HUDEP-2 (cell line): ENCODE data around the gene WAC.

Experiments used
- DNase-seq, 76 experiments: peaks; one replicate each; lab custom pipeline; 2025; ENCODE audit not compliant: unreplicated experiment in 76 of 76; lab: John Stamatoyannopoulos, UW

Gene WAC

DNA sequence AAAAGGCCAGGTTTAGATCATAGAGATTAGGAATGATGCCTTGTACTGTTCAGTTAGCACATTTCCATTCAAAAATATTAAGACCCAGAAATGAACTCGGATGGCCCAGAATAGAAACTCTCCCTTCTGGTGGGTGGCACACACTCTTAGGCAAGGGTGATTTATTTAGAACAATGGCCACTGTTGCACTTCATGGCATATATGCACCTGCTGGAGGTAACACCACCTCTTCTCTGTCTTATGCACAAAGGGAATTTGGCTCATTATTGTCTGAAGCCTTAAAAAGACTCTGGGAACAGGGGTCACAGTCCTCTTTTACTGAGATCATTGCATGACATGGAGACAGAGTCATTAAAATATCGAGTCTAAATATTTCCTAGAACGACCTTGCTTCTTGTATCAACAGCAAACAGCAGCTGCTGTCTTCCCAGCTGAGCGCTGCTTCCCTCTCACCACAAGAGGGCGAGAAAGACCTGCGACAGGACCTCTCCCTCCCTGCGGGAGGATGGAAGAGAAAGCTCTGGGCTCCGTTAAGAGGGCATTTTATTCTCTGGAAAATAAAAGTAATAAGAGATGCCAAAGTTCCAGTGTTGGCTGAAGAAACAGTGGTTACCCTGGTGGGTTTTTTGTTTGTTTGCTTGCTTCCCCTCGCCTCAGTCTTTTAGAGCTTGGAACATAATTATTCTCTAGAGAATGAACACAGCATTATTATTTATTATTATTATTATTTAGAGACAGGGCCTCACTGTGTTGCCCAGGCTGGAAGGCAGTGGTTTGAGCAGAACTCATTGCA is 130.9 kb downstream of the WAC start:
- DNase-seq, result peak in 61 of 76 experiments; percentile 1 to 75 (median 38)

DNA sequence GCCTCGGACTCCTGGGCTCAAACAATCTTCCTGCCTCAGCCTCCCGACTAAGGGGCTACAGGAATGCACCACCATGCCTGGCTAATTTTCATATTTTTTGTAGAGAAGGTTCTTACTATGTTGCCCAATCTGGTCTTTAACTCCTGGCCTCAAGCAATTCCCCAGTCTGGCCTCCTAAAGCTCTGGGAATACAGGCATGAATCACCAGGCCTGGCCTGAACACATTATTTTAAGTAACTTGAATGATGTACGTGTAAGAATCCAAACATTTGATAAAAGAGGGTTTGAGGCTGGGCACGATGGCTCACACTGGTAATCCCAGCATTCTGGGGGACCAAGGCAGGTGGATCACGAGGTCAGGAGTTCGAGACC is 131.4 kb downstream of the WAC start:
- DNase-seq, result no peak

DNA sequence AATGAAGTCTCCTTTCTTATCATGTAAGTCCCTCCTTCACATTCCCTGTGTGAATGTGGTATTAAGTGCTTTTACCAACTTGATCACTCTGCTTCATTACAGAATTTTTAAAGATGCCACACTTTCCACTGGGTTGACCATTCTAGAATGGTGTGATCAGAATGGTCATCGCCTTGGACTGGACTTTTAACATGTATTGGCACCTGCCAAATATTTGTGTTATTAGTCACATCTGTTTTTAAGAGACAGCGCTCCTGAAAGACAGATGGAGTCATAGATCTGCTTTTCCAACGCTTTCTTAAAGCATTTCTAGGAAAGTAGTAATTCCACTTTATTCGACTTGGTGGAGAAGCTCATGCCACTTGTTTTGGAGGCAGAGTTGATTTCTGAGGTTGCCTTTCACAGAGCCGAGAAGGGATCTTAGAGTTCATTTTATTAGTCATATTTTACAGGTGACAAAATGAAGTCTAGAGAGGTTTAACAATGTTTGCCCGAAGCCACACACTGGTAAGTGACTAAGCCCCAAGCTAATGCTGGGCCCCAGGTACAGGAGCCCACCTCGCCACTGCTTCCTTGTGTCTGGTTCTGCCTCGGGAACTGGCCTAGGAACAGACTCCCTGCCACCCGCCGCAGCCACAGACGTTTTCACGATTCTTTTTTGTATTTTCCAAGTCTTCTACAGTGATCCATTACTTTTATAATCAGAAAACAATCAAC is 134.0 kb downstream of the WAC start:
- no peak for DNase-seq

DNA sequence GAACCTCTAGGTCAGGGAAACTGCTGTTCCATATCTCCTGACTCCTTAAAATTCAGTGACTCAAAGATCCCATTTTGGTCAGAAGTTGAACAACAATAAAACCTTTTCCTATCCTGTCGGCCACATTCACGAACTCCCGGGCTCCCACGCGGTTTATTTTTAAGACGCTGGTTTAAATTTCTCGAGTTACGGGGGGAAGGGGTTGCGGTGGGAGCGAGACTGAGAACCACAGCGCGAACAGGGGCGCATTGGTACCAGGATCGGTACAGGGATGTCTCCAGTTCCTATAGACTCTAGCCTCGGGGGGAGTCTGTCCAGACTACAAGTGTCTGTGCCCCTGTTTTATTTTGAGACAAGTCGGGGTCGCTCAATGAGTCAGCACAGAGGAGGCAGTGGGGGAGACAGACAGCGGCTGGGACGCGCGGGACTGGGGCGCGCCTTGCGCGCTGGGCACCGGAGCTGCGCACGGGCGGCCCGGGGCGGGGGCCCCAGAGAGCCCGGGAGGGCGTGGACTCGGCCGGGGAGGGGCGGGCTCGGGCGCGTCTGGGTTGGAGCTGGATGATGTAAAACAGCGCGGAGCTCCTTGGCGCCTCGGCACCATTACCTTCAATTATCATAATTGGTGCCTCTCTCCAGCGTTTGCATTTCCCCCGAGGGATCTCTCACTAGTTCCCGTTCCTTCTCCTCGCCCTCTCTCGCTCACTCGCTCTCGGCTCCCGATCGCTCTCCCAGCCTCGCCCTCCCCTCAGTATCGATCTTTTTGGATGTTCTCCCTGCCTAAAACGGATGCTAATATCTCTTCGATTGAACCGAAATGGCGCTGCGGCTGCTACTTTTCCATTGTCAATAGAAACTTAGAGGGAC is 135.7 kb downstream of the WAC start:
- DNase-seq, result peak in 32 of 76 experiments; percentile 3 to 59 (median 24)

DNA sequence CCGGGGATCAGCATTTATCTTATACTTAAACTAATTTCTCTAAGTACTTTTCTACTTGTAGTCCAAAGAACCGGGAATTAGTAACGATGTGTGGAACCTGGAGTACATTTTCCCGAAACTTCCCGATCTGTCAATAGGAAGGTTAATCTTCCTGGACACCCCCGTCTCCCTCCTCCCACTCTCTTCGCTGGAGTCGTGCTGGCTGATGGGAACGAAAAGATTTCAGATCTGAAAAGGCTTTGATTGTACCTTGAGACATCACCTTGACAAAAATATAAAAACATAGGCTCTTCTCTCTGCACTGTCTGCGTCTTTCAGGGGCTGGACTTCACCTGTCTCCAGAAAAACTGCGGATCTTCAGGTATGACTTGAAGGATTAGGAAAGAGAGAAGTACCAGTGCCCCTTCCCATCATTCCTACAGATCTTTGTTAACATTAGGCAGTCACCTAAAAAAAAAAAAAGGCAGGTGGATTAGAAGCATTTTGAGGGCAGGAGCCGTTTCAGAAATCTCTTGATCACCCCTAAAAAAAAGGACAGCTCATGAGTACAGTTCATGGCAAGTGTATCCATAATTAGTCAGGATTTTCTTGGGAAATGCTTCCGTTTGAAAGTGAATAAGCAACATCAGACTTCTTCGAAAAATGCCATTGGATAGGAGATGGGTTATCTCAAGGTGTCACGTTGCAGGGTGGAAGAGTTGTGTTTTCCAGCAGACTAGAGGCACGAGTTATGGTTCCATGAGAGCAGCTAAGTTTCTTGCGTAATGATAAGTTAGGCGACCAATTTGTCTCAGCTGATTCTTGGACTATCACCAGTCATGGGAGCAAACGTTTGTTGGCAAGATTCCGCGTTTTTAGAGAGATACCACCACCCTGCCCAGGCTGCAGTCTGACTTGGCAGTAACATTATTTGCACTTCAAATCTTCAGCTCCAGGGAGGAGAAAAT is 136.6 kb downstream of the WAC start:
- DNase-seq, result no peak
